HepG2 (cell line): ENCODE measurements around the gene DYSF. TPM values are rescaled to one million over a fixed set of nuclear protein-coding genes. Genes with fewer than 3 reads are reported as not detected.

Experiments used
- GABPA ChIP-seq, 2 experiments: IDR thresholded peaks; 2 replicates each; pipeline ENCODE4 v1.6.1; 2011 to 2016; ENCODE audit warnings: low read depth in 2 of 2, low read length in 1 of 2, missing biosample characterization in 1 of 2, missing genetic modification characterization in 1 of 2
- HMGXB3 ChIP-seq: sonication (generic); formaldehyde crosslinking; IDR thresholded peaks from 2 replicates; pipeline ENCODE4 v1.4.0; 2020; ENCODE audit warnings: missing genetic modification reagents, borderline replicate concordance
- HNF4G ChIP-seq, 2 experiments: sonication (generic) in 1 of 2; formaldehyde crosslinking in 1 of 2; IDR thresholded peaks; 2 replicates each; pipeline versions ENCODE4 v1.4.0 to v1.6.1; 2011 to 2020; ENCODE audit warnings: borderline replicate concordance in 2 of 2, low read depth in 2 of 2, mild to moderate bottlenecking in 2 of 2, low read length in 1 of 2, missing genetic modification reagents in 1 of 2, moderate library complexity in 1 of 2
- KDM5B ChIP-seq: sonication (generic); formaldehyde crosslinking; IDR thresholded peaks from 2 replicates; pipeline ENCODE4 v1.4.0; 2020; ENCODE audit warnings: missing genetic modification reagents, mild to moderate bottlenecking, borderline replicate concordance
- NFIC ChIP-seq: IDR thresholded peaks from 2 replicates; pipeline ENCODE4 v1.6.1; 2012; ENCODE audit warnings: mild to moderate bottlenecking, low read length, inconsistent platforms
- NFKB2 ChIP-seq: sonication (generic); formaldehyde crosslinking; IDR thresholded peaks from 2 replicates; pipeline ENCODE4 v1.4.0; 2020; ENCODE audit warnings: missing genetic modification reagents, borderline replicate concordance
- POLR2AphosphoS5 ChIP-seq: IDR thresholded peaks from 2 replicates; pipeline ENCODE4 v1.6.1; 2012; ENCODE audit warnings: low read depth, low read length
- REPIN1 ChIP-seq: sonication (generic); formaldehyde crosslinking; IDR thresholded peaks from 2 replicates; pipeline ENCODE4 v1.8.0; 2022; ENCODE audit warnings: missing genetic modification reagents, low read depth, mild to moderate bottlenecking, borderline replicate concordance
- SIX1 ChIP-seq: sonication (generic); formaldehyde crosslinking; IDR thresholded peaks from 2 replicates; pipeline ENCODE4 v1.4.0; 2020; ENCODE audit warnings: missing genetic modification reagents, borderline replicate concordance
- TOE1 ChIP-seq: sonication (generic); formaldehyde crosslinking; IDR thresholded peaks from 2 replicates; pipeline ENCODE4 v1.4.0; 2020; ENCODE audit warnings: mild to moderate bottlenecking, missing genetic modification reagents
- ZBTB7B ChIP-seq: sonication (generic); formaldehyde crosslinking; IDR thresholded peaks from 2 replicates; pipeline ENCODE4 v1.4.0; 2020; ENCODE audit warnings: missing genetic modification reagents
- ZNF207 ChIP-seq: fragments of 450-650 bp; IDR thresholded peaks from 2 replicates; pipeline ENCODE4 v1.6.1; 2016; ENCODE audit warnings: antibody characterized with exemption, borderline replicate concordance
- ZNF263 ChIP-seq: sonication (generic); formaldehyde crosslinking; IDR thresholded peaks from 2 replicates; pipeline ENCODE4 v1.4.0; 2020; ENCODE audit warnings: missing genetic modification reagents
- ZNF326 ChIP-seq: sonication (generic); formaldehyde crosslinking; IDR thresholded peaks from 2 replicates; pipeline ENCODE4 v1.4.0; 2020; ENCODE audit warnings: missing genetic modification reagents, borderline replicate concordance
- ZNF580 ChIP-seq: IDR thresholded peaks from 2 replicates; pipeline ENCODE4 v1.6.1; 2016; ENCODE audit warnings: low read depth, borderline replicate concordance
- ZNF589 ChIP-seq: sonication (generic); formaldehyde crosslinking; conservative IDR thresholded peaks from 2 replicates; pipeline ENCODE4 v1.8.0; 2022; ENCODE audit warnings: mild to moderate bottlenecking, moderate library complexity, missing genetic modification reagents
- ZNF619 ChIP-seq: sonication (generic); formaldehyde crosslinking; IDR thresholded peaks from 2 replicates; pipeline ENCODE4 v1.4.0; 2020; ENCODE audit warnings: mild to moderate bottlenecking, missing genetic modification reagents
- ZNF740 ChIP-seq: sonication (generic); formaldehyde crosslinking; IDR thresholded peaks from 2 replicates; pipeline ENCODE4 v1.4.0; 2020; ENCODE audit warnings: missing genetic modification reagents
- polyA plus RNA-seq, 8 experiments: library from polyadenylated mRNA; depleted of rRNA in 3 of 8; stranded (reverse) in 7 of 8; unstranded in 1 of 8; fragments of >200 nt; fragmentation: Illumina TruSeq in 4 of 8; extraction: Trizol in 4 of 8; gene quantifications; 2 replicates each; pipeline versions ENCODE4 v1.2.1 to v1.2.3, GENCODE V29; 2011 to 2016; ENCODE audit warnings: low read depth in 4 of 8, missing spikeins in 1 of 8, mixed read lengths in 1 of 8; ENCODE audit not compliant: insufficient read depth in 1 of 8
- total RNA-seq, 5 experiments: library from RNA; depleted of rRNA; stranded (reverse); fragments of >200 nt; fragmentation: Illumina TruSeq; extraction: Trizol; gene quantifications; 2 replicates each; pipeline ENCODE4 v1.2.3, GENCODE V29; 2016; ENCODE audit warnings: low read depth in 1 of 5
- TF ChIP-seq, protein P1 (sequence below): IDR thresholded peaks from 2 replicates; pipeline ENCODE4 v1.6.1; 2018; ENCODE audit warnings: missing genetic modification reagents, mild to moderate bottlenecking, missing compliant biosample characterization
- TF ChIP-seq, protein P2 (sequence below): sonication (generic); formaldehyde crosslinking; IDR thresholded peaks from 2 replicates; pipeline ENCODE4 v1.5.0; 2020; ENCODE audit warnings: missing genetic modification reagents
- TF ChIP-seq, protein P3 (sequence below): IDR thresholded peaks from 2 replicates; pipeline ENCODE4 v1.6.1; 2016

Gene DYSF
- total and polyA plus RNA-seq, 2 of the 13 experiments (the other 11 are each of a cell fraction or from before 2014, with no cell fraction given) = 0.15 to 2.4 TPM

GRCh38 chr2:71510196-71510807, 56.9 kb downstream of the DYSF start (continued):
- TF ChIP-seq NFKB2 = no peak
- no peak for TF ChIP-seq ZNF740 (CRISPR knock-in tag)
- no peak for TF ChIP-seq ZNF207
- TF ChIP-seq, protein P1, sequence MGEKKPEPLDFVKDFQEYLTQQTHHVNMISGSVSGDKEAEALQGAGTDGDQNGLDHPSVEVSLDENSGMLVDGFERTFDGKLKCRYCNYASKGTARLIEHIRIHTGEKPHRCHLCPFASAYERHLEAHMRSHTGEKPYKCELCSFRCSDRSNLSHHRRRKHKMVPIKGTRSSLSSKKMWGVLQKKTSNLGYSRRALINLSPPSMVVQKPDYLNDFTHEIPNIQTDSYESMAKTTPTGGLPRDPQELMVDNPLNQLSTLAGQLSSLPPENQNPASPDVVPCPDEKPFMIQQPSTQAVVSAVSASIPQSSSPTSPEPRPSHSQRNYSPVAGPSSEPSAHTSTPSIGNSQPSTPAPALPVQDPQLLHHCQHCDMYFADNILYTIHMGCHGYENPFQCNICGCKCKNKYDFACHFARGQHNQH = peak; percentile 32; the same call in 1 of the 2 replicates
- TF ChIP-seq HNF4G (IDR thresholded peaks at IDR 0.05; ENCODE audit: borderline replicate concordance, low read depth, low read length) = no peak
- no peak for TF ChIP-seq HNF4G (CRISPR knock-in tag; IDR thresholded peaks at IDR 0.05; ENCODE audit: borderline replicate concordance, low read depth)
- TF ChIP-seq ZNF263 (CRISPR knock-in tag) = peak; percentile 24; the same call in 1 of the 2 replicates
- TF ChIP-seq ZNF580 (CRISPR knock-in tag) = peak; percentile 47; the same call in 1 of the 2 replicates
- TF ChIP-seq KDM5B = no peak; the same call in 1 of the 2 replicates
- TF ChIP-seq REPIN1 (CRISPR knock-in tag) = no peak
- TF ChIP-seq, protein P2, sequence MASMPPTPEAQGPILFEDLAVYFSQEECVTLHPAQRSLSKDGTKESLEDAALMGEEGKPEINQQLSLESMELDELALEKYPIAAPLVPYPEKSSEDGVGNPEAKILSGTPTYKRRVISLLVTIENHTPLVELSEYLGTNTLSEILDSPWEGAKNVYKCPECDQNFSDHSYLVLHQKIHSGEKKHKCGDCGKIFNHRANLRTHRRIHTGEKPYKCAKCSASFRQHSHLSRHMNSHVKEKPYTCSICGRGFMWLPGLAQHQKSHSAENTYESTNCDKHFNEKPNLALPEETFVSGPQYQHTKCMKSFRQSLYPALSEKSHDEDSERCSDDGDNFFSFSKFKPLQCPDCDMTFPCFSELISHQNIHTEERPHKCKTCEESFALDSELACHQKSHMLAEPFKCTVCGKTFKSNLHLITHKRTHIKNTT (CRISPR knock-in tag) = no peak
- TF ChIP-seq ZNF619 (CRISPR knock-in tag) = no peak
- no peak for TF ChIP-seq TOE1
- TF ChIP-seq, protein P3, sequence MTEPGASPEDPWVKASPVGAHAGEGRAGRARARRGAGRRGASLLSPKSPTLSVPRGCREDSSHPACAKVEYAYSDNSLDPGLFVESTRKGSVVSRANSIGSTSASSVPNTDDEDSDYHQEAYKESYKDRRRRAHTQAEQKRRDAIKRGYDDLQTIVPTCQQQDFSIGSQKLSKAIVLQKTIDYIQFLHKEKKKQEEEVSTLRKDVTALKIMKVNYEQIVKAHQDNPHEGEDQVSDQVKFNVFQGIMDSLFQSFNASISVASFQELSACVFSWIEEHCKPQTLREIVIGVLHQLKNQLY (CRISPR knock-in tag) = no peak
- TF ChIP-seq POLR2AphosphoS5 = no peak
- no peak for TF ChIP-seq ZBTB7B
- no peak for TF ChIP-seq GABPA (IDR thresholded peaks at IDR 0.05; ENCODE audit: low read depth, low read length)
- TF ChIP-seq GABPA (CRISPR knock-in tag; IDR thresholded peaks at IDR 0.05; ENCODE audit: low read depth) = no peak
- TF ChIP-seq NFIC = no peak
- peak; percentile 41; the same call in 1 of the 2 replicates for TF ChIP-seq HMGXB3 (CRISPR knock-in tag)
- TF ChIP-seq ZNF589 = no peak
- TF ChIP-seq SIX1 (CRISPR knock-in tag) = no peak
- TF ChIP-seq ZNF326 (CRISPR knock-in tag) = no peak
